ENCODE results near the gene ZNF628.

- TF ChIP-seq, protein P1, sequence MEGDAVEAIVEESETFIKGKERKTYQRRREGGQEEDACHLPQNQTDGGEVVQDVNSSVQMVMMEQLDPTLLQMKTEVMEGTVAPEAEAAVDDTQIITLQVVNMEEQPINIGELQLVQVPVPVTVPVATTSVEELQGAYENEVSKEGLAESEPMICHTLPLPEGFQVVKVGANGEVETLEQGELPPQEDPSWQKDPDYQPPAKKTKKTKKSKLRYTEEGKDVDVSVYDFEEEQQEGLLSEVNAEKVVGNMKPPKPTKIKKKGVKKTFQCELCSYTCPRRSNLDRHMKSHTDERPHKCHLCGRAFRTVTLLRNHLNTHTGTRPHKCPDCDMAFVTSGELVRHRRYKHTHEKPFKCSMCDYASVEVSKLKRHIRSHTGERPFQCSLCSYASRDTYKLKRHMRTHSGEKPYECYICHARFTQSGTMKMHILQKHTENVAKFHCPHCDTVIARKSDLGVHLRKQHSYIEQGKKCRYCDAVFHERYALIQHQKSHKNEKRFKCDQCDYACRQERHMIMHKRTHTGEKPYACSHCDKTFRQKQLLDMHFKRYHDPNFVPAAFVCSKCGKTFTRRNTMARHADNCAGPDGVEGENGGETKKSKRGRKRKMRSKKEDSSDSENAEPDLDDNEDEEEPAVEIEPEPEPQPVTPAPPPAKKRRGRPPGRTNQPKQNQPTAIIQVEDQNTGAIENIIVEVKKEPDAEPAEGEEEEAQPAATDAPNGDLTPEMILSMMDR (IDR thresholded peaks at IDR 0.05 in 8 of 11, conservative IDR thresholded peaks at IDR 0.05 in 3 of 11), result peak in 10 of 11 experiments; percentile 15 to 66 (median 46)
- TF ChIP-seq POLR2A (IDR thresholded peaks at IDR 0.05) (no peak), POLR2AphosphoS5 (IDR thresholded peaks at IDR 0.05) (no peak)
Measured at GRCh38 chr19:55454787-55455243, 21.6 kb upstream of the ZNF628 start.

Data from spleen (tissue), 7 donors.